HEK293T (cell line): Measurements from ENCODE around the gene JARID2.

ENCODE experiments used
- CTCF ChIA-PET: fragments of 350-600 bp; formaldehyde crosslinking; extraction: SDS; loops from one replicate; lab custom pipeline; 2021; ENCODE audit warnings: antibody characterized with exemption, inconsistent platforms; lab: Yijun Ruan, JAX
- POLR2A ChIA-PET: fragments of 350-600 bp; formaldehyde crosslinking; extraction: SDS; loops from one replicate; lab custom pipeline; 2020; ENCODE audit warnings: antibody characterized with exemption, inconsistent platforms; lab: Yijun Ruan, JAX
- DNase-seq: peaks from one replicate; pipeline ENCODE4 v3.0.0; 2012; ENCODE audit warnings: mixed read lengths; ENCODE audit errors: extremely low spot score
- ARNT ChIP-seq: fragments of 450-650 bp; IDR thresholded peaks from 2 replicates; pipeline ENCODE4 v1.6.1; 2017; ENCODE audit warnings: mild to moderate bottlenecking
- BHLHE40 ChIP-seq: fragments of 450-650 bp; IDR thresholded peaks from 2 replicates; pipeline ENCODE4 v1.6.1; 2016; ENCODE audit warnings: mild to moderate bottlenecking, moderate library complexity, borderline replicate concordance
- CTBP1 ChIP-seq: fragments of 450-650 bp; IDR thresholded peaks from 2 replicates; pipeline ENCODE4 v1.6.1; 2016; ENCODE audit warnings: borderline replicate concordance
- ELF4 ChIP-seq: fragments of 450-650 bp; IDR thresholded peaks from 2 replicates; pipeline ENCODE4 v1.6.1; 2017; ENCODE audit warnings: antibody characterized with exemption
- FOXA1 ChIP-seq: fragments of 450-650 bp; IDR thresholded peaks from 2 replicates; pipeline ENCODE4 v1.6.1; 2016; ENCODE audit warnings: mild to moderate bottlenecking
- FOXK2 ChIP-seq: fragments of 450-650 bp; IDR thresholded peaks from 2 replicates; pipeline ENCODE4 v1.6.1; 2016; ENCODE audit warnings: mild to moderate bottlenecking
- FOXM1 ChIP-seq: fragments of 450-650 bp; IDR thresholded peaks from 2 replicates; pipeline ENCODE4 v1.6.1; 2017; ENCODE audit warnings: mild to moderate bottlenecking, borderline replicate concordance
- HDGF ChIP-seq: fragments of 450-650 bp; IDR thresholded peaks from 2 replicates; pipeline ENCODE4 v1.6.1; 2017; ENCODE audit warnings: antibody characterized with exemption, borderline replicate concordance
- L3MBTL2 ChIP-seq: fragments of 450-650 bp; conservative IDR thresholded peaks from 2 replicates; pipeline ENCODE4 v1.6.1; 2016; ENCODE audit warnings: mild to moderate bottlenecking
- LEF1 ChIP-seq: fragments of 450-650 bp; IDR thresholded peaks from 2 replicates; pipeline ENCODE4 v1.6.1; 2017; ENCODE audit warnings: mild to moderate bottlenecking, borderline replicate concordance
- NFRKB ChIP-seq: fragments of 450-650 bp; IDR thresholded peaks from 2 replicates; pipeline ENCODE4 v1.6.1; 2016; ENCODE audit warnings: mild to moderate bottlenecking, moderate library complexity
- PKNOX1 ChIP-seq: fragments of 450-650 bp; IDR thresholded peaks from 2 replicates; pipeline ENCODE4 v1.6.1; 2016
- SP1 ChIP-seq: fragments of 450-650 bp; IDR thresholded peaks from 2 replicates; pipeline ENCODE4 v1.6.1; 2017
- SUZ12 ChIP-seq: fragments of 450-650 bp; IDR thresholded peaks from 2 replicates; pipeline ENCODE4 v1.6.1; 2016; ENCODE audit warnings: mild to moderate bottlenecking
- TARDBP ChIP-seq: fragments of 450-650 bp; IDR thresholded peaks from 2 replicates; pipeline ENCODE4 v1.6.1; 2016
- ZNF384 ChIP-seq: fragments of 450-650 bp; IDR thresholded peaks from 2 replicates; pipeline ENCODE4 v1.6.1; 2016

Gene JARID2

GRCh38 chr6:15324427-15324985 lies 78.6 kb downstream of the JARID2 start:
- no peak for TF ChIP-seq FOXK2
- TF ChIP-seq NFRKB = no peak
- no peak for TF ChIP-seq ELF4
- TF ChIP-seq SP1 = no peak
- no peak for TF ChIP-seq ZNF384
- TF ChIP-seq FOXA1 = no peak
- TF ChIP-seq TARDBP = no peak
- TF ChIP-seq LEF1 = no peak
- no peak for TF ChIP-seq CTBP1
- no peak for TF ChIP-seq BHLHE40
- TF ChIP-seq L3MBTL2 = no peak
- no peak for TF ChIP-seq PKNOX1
- TF ChIP-seq HDGF = no peak
- no peak for TF ChIP-seq ARNT
- no peak for TF ChIP-seq SUZ12
- TF ChIP-seq FOXM1 = no peak
- no peak for DNase-seq
- CTCF ChIA-PET = no interaction called here
- POLR2A ChIA-PET = no interaction called here

- ChIA-PET POLR2A (interaction anchor here (1.0 kb wide), 1 partner anchor 59 kb away, joined by 3 read pairs; no protein-coding TSS in a partner anchor), CTCF (no interaction called here)
- DNase-seq = no peak
- TF ChIP-seq TARDBP (no peak), SP1 (no peak), BHLHE40 (no peak), FOXM1 (no peak), FOXA1 (no peak), SUZ12 (no peak), NFRKB (no peak), L3MBTL2 (no peak), PKNOX1 (no peak), HDGF (no peak), FOXK2 (no peak), ELF4 (no peak), LEF1 (no peak), ZNF384 (no peak), ARNT (no peak), CTBP1 (no peak)
Observed at GRCh38 chr6:15325540-15325955, 79.7 kb downstream of the JARID2 start.

GRCh38 chr6:15326067-15326614 lies 80.3 kb downstream of the JARID2 start:
- POLR2A ChIA-PET = interaction anchor here (1.0 kb wide), 1 partner anchor 59 kb away, joined by 3 read pairs; no protein-coding TSS in a partner anchor
- TF ChIP-seq ELF4 = no peak
- TF ChIP-seq TARDBP = no peak
- no peak for TF ChIP-seq SUZ12
- TF ChIP-seq ZNF384 = no peak
- TF ChIP-seq L3MBTL2 = no peak
- no peak for TF ChIP-seq CTBP1
- no peak for DNase-seq
- CTCF ChIA-PET = interaction anchor here (0.8 kb wide), 1 partner anchor 62 kb away, joined by 5 read pairs; no protein-coding TSS in a partner anchor

GRCh38 chr6:15327271-15327670 lies 81.4 kb downstream of the JARID2 start:
- CTCF ChIA-PET = interaction anchor here (0.8 kb wide), 1 partner anchor 61 kb away, joined by 5 read pairs; no protein-coding TSS in a partner anchor
- DNase-seq = peak; percentile 49
- TF ChIP-seq CTBP1 (peak; percentile 47; the same call in 1 of the 2 replicates), TARDBP (no peak)
- POLR2A ChIA-PET = no interaction called here

GRCh38 chr6:15329197-15329671 lies 83.4 kb downstream of the JARID2 start:
- TF ChIP-seq CTBP1 = no peak
- CTCF ChIA-PET = no interaction called here
- POLR2A ChIA-PET = no interaction called here
- no peak for DNase-seq

GRCh38 chr6:15330174-15330944 lies 84.5 kb downstream of the JARID2 start:
- ChIA-PET CTCF (interaction anchor here (0.5 kb wide), 1 partner anchor 52 kb away, joined by 3 read pairs; no protein-coding TSS in a partner anchor), POLR2A (no interaction called here)
- DNase-seq = no peak
- no peak for TF ChIP-seq NFRKB
- no peak for TF ChIP-seq FOXM1
- no peak for TF ChIP-seq SUZ12
- TF ChIP-seq ARNT = no peak
- no peak for TF ChIP-seq BHLHE40
- TF ChIP-seq SP1 = no peak
- TF ChIP-seq FOXK2 = no peak
- no peak for TF ChIP-seq LEF1
- TF ChIP-seq ZNF384 = no peak
